Trophoblast cell (in vitro differentiated cells and primary cell): ENCODE data around the gene CCT7.

Source experiments
- DNase-seq, 2 donors: peaks; one replicate each; pipeline ENCODE4 v3.0.0-alpha.2; 2016
- H2AFZ ChIP-seq: 2 replicates; pipeline ENCODE4 v1.6.1; 2013; ENCODE audit warnings: low read length, moderate library complexity, mild to moderate bottlenecking; ENCODE audit not compliant: insufficient read depth, poor library complexity
- H2AK5ac ChIP-seq: 2 replicates; pipeline ENCODE4 v1.6.1; 2013; ENCODE audit warnings: mild to moderate bottlenecking, low read length
- H2BK120ac ChIP-seq: 2 replicates; pipeline ENCODE4 v1.6.1; 2013; ENCODE audit warnings: low read length, mild to moderate bottlenecking, moderate library complexity; ENCODE audit not compliant: insufficient read depth, poor library complexity
- H2BK12ac ChIP-seq: 2 replicates; pipeline ENCODE4 v1.6.1; 2013; ENCODE audit warnings: mild to moderate bottlenecking, low read length, moderate library complexity
- H2BK5ac ChIP-seq: 2 replicates; pipeline ENCODE4 v1.6.1; 2013; ENCODE audit warnings: low read length, low read depth, moderate library complexity, mild to moderate bottlenecking; ENCODE audit not compliant: poor library complexity
- H3K14ac ChIP-seq: 2 replicates; pipeline ENCODE4 v1.6.1; 2013; ENCODE audit warnings: mild to moderate bottlenecking, low read length
- H3K18ac ChIP-seq: 2 replicates; pipeline ENCODE4 v1.6.1; 2013; ENCODE audit warnings: mild to moderate bottlenecking, low read length
- H3K23ac ChIP-seq: 2 replicates; pipeline ENCODE4 v1.6.1; 2013; ENCODE audit warnings: low read length
- H3K27ac ChIP-seq: 2 replicates; pipeline ENCODE4 v1.5.1; 2013; ENCODE audit warnings: low read depth, mild to moderate bottlenecking, inconsistent platforms, low read length, moderate library complexity
- H3K27me3 ChIP-seq: 2 replicates; pipeline ENCODE4 v1.6.1; 2013; ENCODE audit warnings: inconsistent platforms, mild to moderate bottlenecking, low read length, moderate library complexity; ENCODE audit not compliant: insufficient read depth
- H3K36me3 ChIP-seq, 2 experiments: 1 replicate in 1 of 2; 2 replicates in 1 of 2; pipeline ENCODE4 v1.6.1; 2013; ENCODE audit warnings: low read length in 2 of 2, mild to moderate bottlenecking in 2 of 2, moderate library complexity in 1 of 2; ENCODE audit not compliant: insufficient read depth in 2 of 2, control insufficient read depth in 1 of 2
- H3K4ac ChIP-seq: 2 replicates; pipeline ENCODE4 v1.6.1; 2013; ENCODE audit warnings: low read depth, mild to moderate bottlenecking, low read length, moderate library complexity
- H3K4me1 ChIP-seq, 2 experiments: 1 replicate in 1 of 2; 2 replicates in 1 of 2; pipeline ENCODE4 v1.6.1; 2013; ENCODE audit warnings: low read length in 2 of 2, mild to moderate bottlenecking in 2 of 2, moderate library complexity in 1 of 2; ENCODE audit not compliant: insufficient read depth in 2 of 2, control insufficient read depth in 1 of 2
- H3K4me2 ChIP-seq: 2 replicates; pipeline ENCODE4 v1.6.1; 2013; ENCODE audit warnings: inconsistent platforms, mild to moderate bottlenecking, low read length, moderate library complexity
- H3K4me3 ChIP-seq: 2 replicates; pipeline ENCODE4 v1.5.1; 2013; ENCODE audit warnings: mild to moderate bottlenecking, low read depth, low read length, inconsistent platforms
- H3K79me1 ChIP-seq: one replicate; pipeline ENCODE4 v1.6.1; 2013; ENCODE audit warnings: low read length
- H3K79me2 ChIP-seq: 2 replicates; pipeline ENCODE4 v1.6.1; 2013; ENCODE audit warnings: low read length, mild to moderate bottlenecking; ENCODE audit not compliant: control insufficient read depth, insufficient read depth, poor library complexity
- H3K9ac ChIP-seq: 2 replicates; pipeline ENCODE4 v1.6.1; 2013; ENCODE audit warnings: mild to moderate bottlenecking, low read length
- H3K9me3 ChIP-seq: 2 replicates; pipeline ENCODE4 v1.6.1; 2013; ENCODE audit warnings: low read depth, mild to moderate bottlenecking, control low read depth, inconsistent platforms, low read length; ENCODE audit not compliant: insufficient read depth
- H4K12ac ChIP-seq: 2 replicates; pipeline ENCODE4 v1.6.1; 2013; ENCODE audit warnings: low read depth, mild to moderate bottlenecking, low read length, moderate library complexity
- H4K8ac ChIP-seq: 2 replicates; pipeline ENCODE4 v1.6.1; 2013; ENCODE audit warnings: low read depth, mild to moderate bottlenecking, low read length, moderate library complexity
- H4K91ac ChIP-seq: one replicate; pipeline ENCODE4 v1.6.1; 2013; ENCODE audit warnings: low read depth, mild to moderate bottlenecking, low read length, moderate library complexity
- WGBS: extraction: QIAGEN DNeasy Blood & Tissue Kit; methylation state at CpG from one replicate; pipeline ENCODE4 v1.1.7; 2013; ENCODE audit warnings: missing lambda C conversion rate; ENCODE audit not compliant: insufficient read length, insufficient coverage; ENCODE audit errors: extremely low coverage; 5-methylcytosine and 5-hydroxymethylcytosine counted together

Gene CCT7

DNA sequence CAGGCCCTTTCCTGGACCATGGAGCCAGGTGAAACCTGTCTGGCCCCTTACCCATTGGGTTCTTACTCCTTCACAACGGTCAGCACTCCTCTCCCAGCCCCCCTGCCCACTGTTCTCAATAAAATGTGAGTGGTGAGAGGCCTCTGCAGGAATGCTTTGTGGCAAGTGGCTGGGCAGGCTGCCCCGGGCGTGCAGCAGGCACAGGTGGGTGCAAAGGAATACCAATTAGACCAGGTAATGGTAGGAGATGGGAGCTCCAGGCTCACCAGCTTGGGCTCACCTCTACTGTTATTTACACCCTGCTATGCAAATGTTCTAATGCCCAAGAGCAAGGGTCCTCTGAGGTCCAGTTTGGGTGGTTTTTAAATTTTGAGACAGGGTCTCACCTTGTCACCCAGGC, 7.0 kb upstream of the CCT7 start:
- Histone ChIP-seq H3K4ac (no peak overlapping the region), H2BK12ac (no peak overlapping the region), H3K27ac (no peak overlapping the region), H3K4me1 (no peaks in the 10 kb centered on the region), H3K9ac (no peak overlapping the region), H3K14ac (no peak overlapping the region), H2AK5ac (no peak overlapping the region), H3K79me1 (no peaks in the 10 kb centered on the region), H4K8ac (no peak overlapping the region), H3K9me3 (peaks cover 3% of the 10 kb centered on the region), H4K12ac (no peak overlapping the region), H3K23ac (no peak overlapping the region), H3K36me3 (peaks cover 34 to 59% of the 10 kb centered on the region in 2 experiments), H3K4me3 (no peak overlapping the region), H3K27me3 (no peaks in the 10 kb centered on the region), H4K91ac (no peak overlapping the region), H3K18ac (no peak overlapping the region), H2BK120ac (no peak overlapping the region), H3K4me2 (no peak overlapping the region), H2AFZ (no peak overlapping the region), H2BK5ac (no peak overlapping the region), H3K79me2 (no peaks in the 10 kb centered on the region)
- no CpG with 5 or more reads among the region's 3 CpGs for WGBS
- no peak for DNase-seq

GRCh38 chr2:73228631-73229030, 5.5 kb upstream of the CCT7 start:
- no peak overlapping the region for H2BK5ac ChIP-seq
- H3K23ac ChIP-seq: no peak overlapping the region
- H3K18ac ChIP-seq: no peak overlapping the region
- peaks cover 3 to 4% of the 10 kb centered on the region in 2 experiments for H3K4me1 ChIP-seq
- H3K36me3 ChIP-seq: peaks cover 24 to 45% of the 10 kb centered on the region in 2 experiments
- H3K27me3 ChIP-seq: no peaks in the 10 kb centered on the region
- no peak overlapping the region for H3K14ac ChIP-seq
- no peak overlapping the region for H4K12ac ChIP-seq
- H2AFZ ChIP-seq: no peak overlapping the region
- no peak overlapping the region for H4K91ac ChIP-seq
- no peak overlapping the region for H3K4ac ChIP-seq
- H2BK120ac ChIP-seq: no peak overlapping the region
- no peak overlapping the region for H4K8ac ChIP-seq
- H3K27ac ChIP-seq: no peak overlapping the region
- H3K9me3 ChIP-seq: peaks cover 3% of the 10 kb centered on the region
- WGBS: no CpG with 5 or more reads among the region's 14 CpGs
- no peak overlapping the region for H3K9ac ChIP-seq
- no peak overlapping the region for H2AK5ac ChIP-seq
- no peak overlapping the region for H3K4me3 ChIP-seq
- H2BK12ac ChIP-seq: no peak overlapping the region
- no peak for DNase-seq
- H3K79me2 ChIP-seq: no peaks in the 10 kb centered on the region
- peaks cover 5% of the 10 kb centered on the region for H3K79me1 ChIP-seq
- no peak overlapping the region for H3K4me2 ChIP-seq

DNA sequence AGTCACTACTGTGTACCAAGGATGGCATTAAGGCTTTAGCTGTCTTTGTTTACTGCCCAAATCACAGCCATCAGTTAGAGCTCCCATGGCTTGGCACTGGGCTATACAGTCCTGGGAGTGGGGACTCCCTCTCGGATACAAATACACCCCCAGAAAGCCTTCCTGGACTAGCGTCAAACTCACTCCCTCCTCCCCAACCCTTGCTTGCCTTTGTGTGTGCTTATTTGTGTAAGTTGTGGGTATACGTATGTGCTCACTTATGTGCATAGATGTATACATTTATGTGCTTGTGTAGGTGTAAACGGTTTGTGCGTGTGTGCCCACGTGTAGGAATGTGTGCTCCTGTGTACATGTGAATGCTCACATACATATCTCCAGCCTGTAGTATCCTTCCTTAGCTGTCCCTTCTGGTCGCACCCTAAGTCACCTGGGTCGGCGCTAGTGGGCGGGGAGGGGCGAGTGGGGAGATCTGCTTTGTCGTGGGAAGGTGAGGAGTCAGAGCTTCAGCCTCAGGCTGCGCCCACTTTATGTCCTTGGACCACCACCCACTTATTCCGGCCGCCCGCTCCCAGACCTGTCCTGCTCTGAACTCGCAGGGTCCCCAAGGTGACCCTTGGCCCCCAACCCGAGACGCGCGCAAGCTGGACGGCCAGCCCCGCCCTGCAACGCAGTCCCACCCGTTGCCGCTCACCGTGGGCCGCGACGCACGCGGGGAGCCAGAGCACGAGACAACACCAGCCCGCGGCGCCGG, 1.5 kb upstream of the CCT7 start:
- H3K4me2 ChIP-seq: peak overlapping the region; percentile 77
- no peaks in the 10 kb centered on the region for H3K9me3 ChIP-seq
- H3K79me1 ChIP-seq: peaks cover 13% of the 10 kb centered on the region
- no peak overlapping the region for H3K27ac ChIP-seq
- peaks cover 2 to 15% of the 10 kb centered on the region in 2 experiments for H3K36me3 ChIP-seq
- H3K14ac ChIP-seq: peak overlapping the region; percentile 13
- no peaks in the 10 kb centered on the region for H3K27me3 ChIP-seq
- H3K9ac ChIP-seq: peak overlapping the region; percentile 70
- no peak overlapping the region for H2BK5ac ChIP-seq
- H3K23ac ChIP-seq: no peak overlapping the region
- H4K8ac ChIP-seq: peak overlapping the region; percentile 41
- no CpG with 5 or more reads among the region's 37 CpGs for WGBS
- H3K79me2 ChIP-seq: peaks cover 22% of the 10 kb centered on the region
- H4K12ac ChIP-seq: no peak overlapping the region
- no peak overlapping the region for H2BK120ac ChIP-seq
- peaks cover 11 to 12% of the 10 kb centered on the region in 2 experiments for H3K4me1 ChIP-seq
- no peak overlapping the region for H2AK5ac ChIP-seq
- H3K18ac ChIP-seq: peak overlapping the region; percentile 56
- peak overlapping the region; percentile 91 for H3K4me3 ChIP-seq
- DNase-seq: peak in 1 of 2 donors; percentile 14
- H3K4ac ChIP-seq: no peak overlapping the region
- H2AFZ ChIP-seq: peak overlapping the region; percentile 75
- H2BK12ac ChIP-seq: no peak overlapping the region
- no peak overlapping the region for H4K91ac ChIP-seq

GRCh38 chr2:73233154-73233931, 765 bp upstream of the CCT7 start, which contains the start of gene PRADC1:
TSS of gene PRADC1 (minus strand) at chr2:73233239. CDS start at chr2:73233160, 79 bp downstream.
- Histone ChIP-seq H3K9ac (peak within 1 kb of the TSS; percentile 70), H4K12ac (peak within 1 kb of the TSS; percentile 2), H3K36me3 (peaks cover 0 to 10% of the 10 kb centered on the region in 2 experiments), H3K4me1 (peaks cover 11 to 12% of the 10 kb centered on the region in 2 experiments), H4K91ac (peak within 1 kb of the TSS; percentile 79), H4K8ac (peak within 1 kb of the TSS; percentile 87), H3K14ac (peak within 1 kb of the TSS; percentile 25), H3K79me2 (peaks cover 24% of the 10 kb centered on the region), H3K27me3 (no peaks in the 10 kb centered on the region), H3K9me3 (no peaks in the 10 kb centered on the region), H2AFZ (peak within 1 kb of the TSS; percentile 94), H3K18ac (peak within 1 kb of the TSS; percentile 56), H3K23ac (no peak within 1 kb of the TSS), H3K4ac (peak within 1 kb of the TSS; percentile 35), H3K79me1 (peaks cover 13% of the 10 kb centered on the region), H2BK12ac (no peak within 1 kb of the TSS), H2BK5ac (peak within 1 kb of the TSS; percentile 0), H3K4me3 (peak within 1 kb of the TSS; percentile 91), H3K27ac (peak within 1 kb of the TSS; percentile 74), H2BK120ac (peak within 1 kb of the TSS; percentile 10), H3K4me2 (peak within 1 kb of the TSS; percentile 92), H2AK5ac (peak within 1 kb of the TSS; percentile 20)
- no CpG with 5 or more reads among the region's 67 CpGs for whole genome bisulfite sequencing
- peak; percentile 100 for DNase-seq
